Aorta (tissue), 5 donors: ENCODE measurements around the gene GFPT2. TPM values are rescaled to one million over a fixed set of nuclear protein-coding genes. Genes with fewer than 3 reads are reported as not detected.

Experiments used
- ATAC-seq: fragments of 200-7000 bp; cut with Tn5 transposase; one replicate; pipeline ENCODE4 v1.9.1; 2022; ENCODE audit warnings: moderate library complexity; ENCODE audit not compliant: low FRiP score
- DNase-seq, 2 donors: peaks; one replicate each; pipeline ENCODE4 v3.0.0-alpha.2; 2020
- H3K27ac ChIP-seq, 2 donors: one replicate each; pipeline ENCODE4 v1.5.1; 2013; ENCODE audit warnings: low read length in 2 of 2, mild to moderate bottlenecking in 2 of 2, moderate library complexity in 2 of 2, control low read depth in 1 of 2, inconsistent platforms in 1 of 2, low read depth in 1 of 2
- H3K27me3 ChIP-seq, 2 donors: one replicate each; pipeline ENCODE4 v1.6.1; 2013; ENCODE audit warnings: control low read depth in 1 of 2, low read length in 1 of 2, mild to moderate bottlenecking in 1 of 2, moderate library complexity in 1 of 2; ENCODE audit not compliant: insufficient read depth in 2 of 2, control insufficient read depth in 1 of 2
- H3K36me3 ChIP-seq, 2 donors: one replicate each; pipeline ENCODE4 v1.6.1; 2013; ENCODE audit warnings: control low read depth in 1 of 2, low read length in 1 of 2, mild to moderate bottlenecking in 1 of 2; ENCODE audit not compliant: insufficient read depth in 2 of 2, control insufficient read depth in 1 of 2
- H3K4me1 ChIP-seq, 2 donors: one replicate each; pipeline ENCODE4 v1.6.1; 2013; ENCODE audit warnings: low read length in 2 of 2, control low read depth in 1 of 2, mild to moderate bottlenecking in 1 of 2, moderate library complexity in 1 of 2; ENCODE audit not compliant: insufficient read depth in 2 of 2, control insufficient read depth in 1 of 2
- H3K4me3 ChIP-seq, 2 donors: one replicate each; pipeline ENCODE4 v1.5.1; 2013; ENCODE audit warnings: low read length in 2 of 2, control low read depth in 1 of 2, mild to moderate bottlenecking in 1 of 2
- H3K9me3 ChIP-seq: one replicate; pipeline ENCODE4 v1.6.1; 2013; ENCODE audit warnings: mild to moderate bottlenecking, low read length; ENCODE audit not compliant: control insufficient read depth
- WGBS, 2 donors: extraction: QIAGEN DNeasy Blood & Tissue Kit; methylation state at CpG; one replicate each; pipeline ENCODE4 v1.1.7; 2013; 5-methylcytosine and 5-hydroxymethylcytosine counted together
- intact Hi-C, 2 donors: fragments of 100-400 bp; cut with DNase I; formaldehyde crosslinking; loops; one replicate each; pipeline versions ENCODE4 v1.14.2 to v1.15.0; 2022
- polyA plus RNA-seq, 2 donors: library from polyadenylated mRNA; stranded (reverse); fragments of 200-250 nt; gene quantifications; one replicate each; pipeline ENCODE4 v1.2.3, GENCODE V29; 2013
- total RNA-seq, 2 donors: library from RNA; stranded (reverse); fragmentation: NEBNext Ultra II Directional; extraction: Animal tissue kit (Norgen Biotek cat#: 25700); gene quantifications; one replicate each; pipeline ENCODE4 v1.2.1, GENCODE V29; 2021
- donor health status: healthy with polysubstance abuse.
- donor health status: Bipolar disorder and iron deficiency.
- donor health status: DM: no; HTN: no; CAD: no.
- donor health status: DM: no; HTN: no; CAD: no.
- donor health status: DM: yes; HTN: yes; CAD: no.

GFPT2 gene
- total and polyA plus RNA-seq, 4 donors, result 1.1 to 60.2 (median 31.9) TPM

DNA sequence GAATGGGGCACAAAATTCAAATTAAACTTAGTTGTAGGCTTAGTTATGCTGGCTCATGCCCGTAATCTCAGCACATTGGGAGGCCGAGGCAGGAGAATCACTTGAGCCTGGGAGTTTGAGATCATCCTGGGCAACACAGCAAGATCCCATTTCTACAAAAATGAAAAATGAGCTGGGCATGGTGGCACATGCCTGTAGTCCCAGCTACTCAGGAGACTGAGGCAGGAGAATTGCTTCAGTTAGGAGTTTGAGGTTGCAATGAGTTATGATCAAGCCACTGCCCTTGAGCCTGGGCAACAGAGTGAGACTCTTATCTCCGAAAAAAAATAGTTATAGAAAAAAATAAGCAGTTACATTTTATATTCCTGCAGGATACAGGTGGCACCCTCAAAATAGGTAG lies 20.7 kb upstream of the GFPT2 start:
- intact Hi-C loops, result no loop called here
- H3K36me3 ChIP-seq, result no peaks in the 10 kb centered on the region
- WGBS, 2 donors, result 94 to 96% methylated on average over 3 of the region's 3 CpGs
- no peaks in the 10 kb centered on the region for H3K27me3 ChIP-seq
- no peak overlapping the region for H3K27ac ChIP-seq
- no peaks in the 10 kb centered on the region for H3K4me1 ChIP-seq
- no peak for ATAC-seq
- DNase-seq, result no peak
- no peak overlapping the region for H3K4me3 ChIP-seq
- no peaks in the 10 kb centered on the region for H3K9me3 ChIP-seq

DNA sequence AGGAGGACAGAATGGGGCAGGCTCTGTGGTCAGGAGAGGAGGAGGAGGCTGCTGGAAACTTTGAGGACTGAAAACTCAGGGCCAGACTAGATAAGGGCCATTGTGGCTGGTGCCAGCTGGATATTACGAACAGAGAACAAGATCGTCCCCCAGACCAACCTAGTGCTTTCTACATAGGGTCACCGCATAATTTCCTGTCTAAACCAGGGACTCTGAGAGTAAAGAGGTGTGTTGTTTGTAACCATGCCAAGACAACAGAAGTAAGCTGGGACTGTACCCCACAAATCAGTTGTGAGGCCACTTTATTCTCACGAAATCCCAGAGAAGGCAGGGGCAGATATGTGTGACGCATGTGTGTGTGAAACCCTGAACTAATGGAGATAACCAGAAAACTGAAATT lies 20.3 kb upstream of the GFPT2 start:
- Histone ChIP-seq H3K27ac (no peak overlapping the region), H3K4me1 (no peaks in the 10 kb centered on the region), H3K9me3 (no peaks in the 10 kb centered on the region), H3K4me3 (no peak overlapping the region), H3K36me3 (no peaks in the 10 kb centered on the region), H3K27me3 (no peaks in the 10 kb centered on the region)
- ATAC-seq (no peak), DNase-seq (no peak)
- intact Hi-C loops, result no loop called here
- WGBS, 2 donors, result 86 to 91% methylated on average over 5 of the region's 5 CpGs

DNA sequence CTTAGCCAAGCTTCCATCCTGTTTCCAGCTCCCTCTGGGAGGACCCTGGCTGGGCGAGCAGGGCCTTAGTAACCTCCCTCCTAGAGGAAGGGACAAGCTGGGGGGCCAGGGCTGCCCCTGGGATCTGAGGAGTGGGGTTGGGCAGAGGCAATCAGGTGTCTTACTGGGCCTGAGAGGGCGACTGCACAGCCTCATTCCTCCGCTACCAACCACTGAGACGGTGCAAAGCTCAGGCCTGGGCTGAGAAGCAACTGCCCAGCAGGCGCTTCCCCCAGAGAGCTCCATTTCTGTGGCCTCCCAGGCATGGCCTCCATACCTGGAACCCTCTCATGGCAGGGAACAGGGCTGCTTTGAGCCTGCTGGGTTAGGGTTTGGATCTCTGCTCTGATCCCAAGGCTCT lies 18.8 kb upstream of the GFPT2 start:
- no peak for ATAC-seq
- intact Hi-C loops, result no loop called here
- H3K27ac ChIP-seq, result no peak overlapping the region
- no peaks in the 10 kb centered on the region for H3K36me3 ChIP-seq
- H3K9me3 ChIP-seq, result no peaks in the 10 kb centered on the region
- H3K27me3 ChIP-seq, result no peaks in the 10 kb centered on the region
- WGBS, 2 donors, result 98% methylated on average over 5 of the region's 5 CpGs
- no peak for DNase-seq
- H3K4me1 ChIP-seq, result no peaks in the 10 kb centered on the region
- no peak overlapping the region for H3K4me3 ChIP-seq

DNA sequence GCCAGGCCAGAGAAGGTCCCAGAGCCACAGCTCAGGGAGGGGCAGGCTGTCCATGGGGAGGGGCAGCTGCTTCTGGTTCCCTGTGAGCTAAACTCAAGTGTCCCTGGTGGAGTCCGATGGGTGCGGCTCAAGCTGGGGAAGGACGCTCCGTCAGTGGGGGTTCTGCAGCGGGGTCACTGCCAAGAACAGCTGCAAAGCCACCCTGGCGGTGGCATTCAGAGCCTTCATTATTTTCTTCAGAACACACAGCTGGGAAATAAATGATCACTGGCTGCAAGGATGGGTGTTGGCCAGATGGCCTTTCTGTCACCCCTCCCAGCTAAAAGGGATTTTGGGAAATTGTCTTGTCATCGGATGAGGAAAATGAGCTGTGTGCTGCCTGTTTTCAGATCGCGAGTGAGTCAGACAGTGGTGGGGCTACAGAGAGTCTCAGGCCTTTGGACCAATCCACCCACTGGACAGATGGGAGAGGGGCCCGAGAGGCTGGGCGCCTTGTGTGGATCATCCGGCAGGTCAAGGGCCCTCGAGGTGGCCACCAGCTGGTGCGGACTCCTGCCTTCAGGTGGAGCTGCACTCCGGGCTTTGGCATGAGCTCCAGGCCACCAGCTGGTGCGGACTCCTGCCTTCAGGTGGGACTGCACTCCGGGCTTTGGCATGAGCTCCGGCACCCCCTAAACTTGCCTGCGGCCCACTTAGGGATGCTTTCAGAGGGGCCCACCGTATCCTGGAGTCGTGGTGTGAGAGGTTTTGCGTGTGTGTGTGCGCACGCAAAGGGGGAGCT lies 17.9 kb upstream of the GFPT2 start:
- H3K27me3 ChIP-seq, result no peaks in the 10 kb centered on the region
- no peak overlapping the region for H3K27ac ChIP-seq
- DNase-seq (no peak), ATAC-seq (peak; percentile 30)
- no peaks in the 10 kb centered on the region for H3K4me1 ChIP-seq
- intact Hi-C loops, result no loop called here
- no peak overlapping the region for H3K4me3 ChIP-seq
- H3K36me3 ChIP-seq, result no peaks in the 10 kb centered on the region
- H3K9me3 ChIP-seq, result no peaks in the 10 kb centered on the region
- WGBS, 2 donors, result 96 to 97% methylated on average over 24 of the region's 24 CpGs

DNA sequence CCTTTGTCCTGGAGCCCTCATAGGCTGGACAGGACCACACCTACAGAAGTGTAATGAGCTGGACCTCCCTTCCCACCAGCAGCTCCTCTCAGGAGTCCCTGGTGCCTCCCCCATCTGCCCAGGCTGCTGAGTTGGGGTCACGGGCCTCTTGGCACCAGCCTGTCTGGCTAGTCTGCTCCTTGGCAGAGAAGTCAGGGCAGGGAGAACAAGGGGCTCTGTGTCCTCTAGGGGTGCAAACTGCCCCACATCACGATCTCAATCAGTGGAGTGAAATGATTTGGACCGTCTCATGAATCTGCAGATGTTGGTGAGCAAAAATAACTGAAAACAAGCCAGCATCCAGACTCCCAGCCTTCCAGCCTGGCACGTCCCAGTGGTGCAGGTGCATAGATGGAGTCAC lies 14.9 kb upstream of the GFPT2 start:
- H3K4me3 ChIP-seq, result no peak overlapping the region
- intact Hi-C loops, result no loop called here

DNA sequence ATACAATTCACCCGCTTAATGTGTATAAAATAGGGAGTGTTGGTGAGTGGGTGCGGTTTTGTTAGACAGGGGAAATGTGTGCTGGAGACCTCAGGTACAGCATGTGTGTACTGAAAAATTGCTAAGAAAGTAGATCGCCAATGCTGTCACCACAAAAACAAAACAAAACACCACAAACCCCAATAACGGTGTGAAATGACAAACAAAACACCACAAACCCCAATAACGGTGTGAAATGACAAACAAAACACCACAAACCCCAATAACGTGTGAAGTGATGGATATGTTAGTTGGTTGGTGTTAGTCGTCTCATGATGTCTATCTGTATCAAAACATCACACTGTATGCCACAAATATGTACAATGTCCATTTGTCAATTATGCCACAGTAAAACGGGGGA lies 14.2 kb upstream of the GFPT2 start:
- intact Hi-C loops, result no loop called here

More for the DNA sequence above, 14.9 kb upstream of the GFPT2 start:
- no peak overlapping the region for H3K27ac ChIP-seq
- WGBS, 2 donors, result 85 to 92% methylated on average over 4 of the region's 4 CpGs
- no peaks in the 10 kb centered on the region for H3K36me3 ChIP-seq
- H3K27me3 ChIP-seq, result no peaks in the 10 kb centered on the region
- no peak for ATAC-seq
- no peak for DNase-seq
- H3K9me3 ChIP-seq, result no peaks in the 10 kb centered on the region
- H3K4me1 ChIP-seq, result no peaks in the 10 kb centered on the region

DNA sequence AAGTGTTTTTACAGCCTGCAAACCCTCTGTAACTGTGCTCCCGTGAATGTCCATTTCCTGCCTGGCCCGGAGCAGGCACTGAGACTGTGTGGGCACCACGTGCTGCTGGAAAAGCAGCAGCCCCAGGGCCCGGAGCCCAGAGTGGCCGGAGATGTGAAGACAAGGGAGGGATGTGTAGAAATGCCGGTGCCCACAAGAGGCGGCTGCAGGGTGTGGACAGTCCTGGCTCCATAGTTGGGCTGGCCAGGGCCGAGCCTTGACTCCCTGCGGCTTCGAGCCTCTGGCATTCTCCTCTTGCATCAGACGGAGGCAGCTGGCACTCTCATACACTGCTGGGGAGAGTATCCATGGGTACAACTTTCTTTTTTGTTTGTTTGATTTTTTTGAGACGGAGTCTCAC lies 13.2 kb upstream of the GFPT2 start:
- 3% methylated on average over 12 of the region's 12 CpGs for WGBS, 2 donors
- peak; percentile 58 for ATAC-seq

More for the DNA sequence above, 14.2 kb upstream of the GFPT2 start:
- ATAC-seq, result no peak
- Histone ChIP-seq H3K4me3 (no peak overlapping the region), H3K36me3 (no peaks in the 10 kb centered on the region), H3K9me3 (no peaks in the 10 kb centered on the region), H3K27ac (no peak overlapping the region), H3K27me3 (no peaks in the 10 kb centered on the region), H3K4me1 (no peaks in the 10 kb centered on the region)
- 93 to 94% methylated on average over 8 of the region's 8 CpGs for WGBS, 2 donors
- DNase-seq, result no peak

DNA sequence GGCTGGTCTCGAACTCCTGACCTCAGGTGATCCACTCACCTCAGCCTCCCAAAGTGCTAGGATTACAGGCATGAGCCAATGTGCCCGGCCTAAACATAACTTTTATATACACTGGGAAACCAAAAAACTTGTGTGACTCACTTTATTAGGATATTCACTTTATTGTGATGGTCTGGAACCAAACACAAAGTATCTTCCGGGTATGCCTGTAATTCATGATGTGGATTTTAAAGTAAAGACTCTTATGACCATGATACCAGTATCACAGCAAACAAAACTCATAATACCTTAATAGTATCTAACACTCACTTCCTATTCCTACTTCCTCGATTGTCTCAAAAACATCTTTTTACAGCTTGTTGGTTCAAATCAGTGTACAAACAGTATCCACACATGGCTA lies 12.7 kb upstream of the GFPT2 start:
- intact Hi-C loops, result no loop called here
- Histone ChIP-seq H3K27me3 (no peaks in the 10 kb centered on the region), H3K9me3 (no peaks in the 10 kb centered on the region), H3K4me3 (no peak overlapping the region), H3K4me1 (no peaks in the 10 kb centered on the region), H3K27ac (no peak overlapping the region), H3K36me3 (no peaks in the 10 kb centered on the region)
- ATAC-seq, result no peak
- DNase-seq, result no peak
- WGBS, 2 donors, result 72 to 77% methylated on average over 3 to 4 of the region's 4 CpGs

More for the DNA sequence above, 13.2 kb upstream of the GFPT2 start:
- DNase-seq, result peak in 1 of 2 donors; percentile 69
- intact Hi-C loops, result no loop called here
- Histone ChIP-seq H3K27me3 (no peaks in the 10 kb centered on the region), H3K36me3 (no peaks in the 10 kb centered on the region), H3K4me3 (no peak overlapping the region), H3K4me1 (no peaks in the 10 kb centered on the region), H3K9me3 (no peaks in the 10 kb centered on the region), H3K27ac (no peak overlapping the region)

DNA sequence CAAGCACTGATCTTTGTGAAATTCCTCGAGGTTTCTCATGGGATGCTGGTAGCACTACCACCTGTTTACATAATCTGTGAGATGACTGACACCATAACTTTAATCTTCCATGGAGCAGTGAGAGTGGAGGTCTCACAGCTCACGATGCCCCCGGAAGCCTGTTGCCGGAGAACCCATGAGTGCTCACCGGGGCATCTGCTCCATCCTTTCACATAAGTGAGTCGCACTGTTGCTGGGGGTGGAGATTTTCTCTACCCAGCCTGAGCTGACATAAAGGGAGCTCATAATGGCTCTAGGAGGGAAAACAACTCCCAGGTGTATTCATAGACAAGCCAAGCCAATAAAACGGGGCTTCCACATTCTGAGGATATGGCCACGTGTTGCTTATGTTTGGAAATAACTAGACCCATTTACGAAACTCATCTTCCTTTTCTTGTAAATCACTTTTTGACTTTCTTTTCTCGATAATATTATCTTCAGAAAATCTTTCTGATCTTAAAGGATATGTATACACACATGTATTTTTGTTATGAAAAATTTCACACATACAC lies 11.2 kb upstream of the GFPT2 start:
- H3K4me3 ChIP-seq, result no peak overlapping the region
- H3K4me1 ChIP-seq, result no peaks in the 10 kb centered on the region
- no peak overlapping the region for H3K27ac ChIP-seq
- DNase-seq (no peak), ATAC-seq (no peak)
- WGBS, 2 donors, result 96% methylated on average over 10 of the region's 10 CpGs
- no peaks in the 10 kb centered on the region for H3K36me3 ChIP-seq
- no peaks in the 10 kb centered on the region for H3K9me3 ChIP-seq
- intact Hi-C loops, result no loop called here
- no peaks in the 10 kb centered on the region for H3K27me3 ChIP-seq
